Activated CD8-positive, alpha-beta memory T cell treated with anti-CD3 and anti-CD28 coated beads for 36 hours (primary cell): ENCODE data around the gene PPIAL4G. TPM values are rescaled to one million over a fixed set of nuclear protein-coding genes. Genes with fewer than 3 reads are reported as not detected.
"Not testable (repeated sequence)": the region's sequence is repeated elsewhere in the genome, so short reads cannot be mapped to it uniquely, and the experiment has no call there.

Experiments
- CTCF ChIA-PET: fragments of 350-600 bp; sonication (Branson Sonifier 250); formaldehyde crosslinking; loops from one replicate; lab custom pipeline; 2021; ENCODE audit warnings: antibody characterized with exemption; lab: Charles Lee
- POLR2A ChIA-PET: fragments of 350-600 bp; sonication (Branson Sonifier 250); formaldehyde crosslinking; loops from one replicate; lab custom pipeline; 2021; ENCODE audit warnings: antibody characterized with exemption; lab: Charles Lee
- total RNA-seq, 2 experiments: library from RNA; stranded (reverse); gene quantifications; one replicate each; pipeline ENCODE4 v1.2.3, GENCODE V29; 2021

The PPIAL4G gene
- under 1 TPM in 1 of 2 experiments, not detected in 1; 0.06 TPM for total RNA-seq

- CTCF ChIA-PET, POLR2A ChIA-PET: not testable (repeated sequence)
These were observed at the start of gene PPIAL4G for GRCh38 chr1:148483029-148483428. Gene PPIAL4G, minus strand, starts transcription at chr1:148483302. Its CDS starts 50 bp downstream, at chr1:148483252.

- CTCF ChIA-PET, result not testable (repeated sequence)
These were observed 49.1 kb upstream of the PPIAL4G start for GRCh38 chr1:148532158-148532557.

GRCh38 chr1:148529101-148529567, 46.0 kb upstream of the PPIAL4G start:
- POLR2A ChIA-PET, CTCF ChIA-PET: not testable (repeated sequence)

More at GRCh38 chr1:148532158-148532557, 49.1 kb upstream of the PPIAL4G start:
- POLR2A ChIA-PET, result not testable (repeated sequence)

GRCh38 chr1:148528591-148528990, 45.5 kb upstream of the PPIAL4G start:
- CTCF ChIA-PET, POLR2A ChIA-PET: not testable (repeated sequence)

- CTCF ChIA-PET, POLR2A ChIA-PET: not testable (repeated sequence)
These were observed 43.5 kb upstream of the PPIAL4G start for GRCh38 chr1:148526587-148526986.

GRCh38 chr1:148523205-148524144, 40.4 kb upstream of the PPIAL4G start:
- CTCF ChIA-PET, result not testable (repeated sequence)
- POLR2A ChIA-PET, result interaction anchor here (0.6 to 1.7 kb wide), 5 partner anchors 135 to 260 kb away, joined by 3 to 13 read pairs (median 4); no protein-coding TSS in a partner anchor

GRCh38 chr1:148522561-148523204, 39.6 kb upstream of the PPIAL4G start:
- POLR2A ChIA-PET, result interaction anchor here (0.6 to 1.7 kb wide), 5 partner anchors 134 to 259 kb away, joined by 3 to 13 read pairs (median 4); no protein-coding TSS in a partner anchor
- CTCF ChIA-PET, result not testable (repeated sequence)

GRCh38 chr1:148522072-148522471, 39.0 kb upstream of the PPIAL4G start:
- CTCF ChIA-PET, result not testable (repeated sequence)
- POLR2A ChIA-PET, result interaction anchor here (1.7 kb wide), 1 partner anchor 133 kb away, joined by 13 read pairs; no protein-coding TSS in a partner anchor

- POLR2A ChIA-PET, CTCF ChIA-PET: not testable (repeated sequence)
These were observed 31.2 kb upstream of the PPIAL4G start for GRCh38 chr1:148514310-148514709.

GRCh38 chr1:148512571-148513184, 29.6 kb upstream of the PPIAL4G start:
- POLR2A ChIA-PET, CTCF ChIA-PET: not testable (repeated sequence)

- POLR2A ChIA-PET, CTCF ChIA-PET: not testable (repeated sequence)
These were observed 10.8 kb upstream of the PPIAL4G start for GRCh38 chr1:148493933-148494332.

- CTCF ChIA-PET, POLR2A ChIA-PET: not testable (repeated sequence)
These were observed 2.0 kb downstream of the PPIAL4G start for GRCh38 chr1:148481134-148481533.

GRCh38 chr1:148459694-148460093, 23.4 kb downstream of the PPIAL4G start:
- POLR2A ChIA-PET, result interaction anchor here (0.6 kb wide), 1 partner anchor 918 kb away, joined by 4 read pairs; the partner anchor contains the start of gene BCL9
- CTCF ChIA-PET, result not testable (repeated sequence)

GRCh38 chr1:148458901-148459581, 24.1 kb downstream of the PPIAL4G start:
- POLR2A ChIA-PET, result interaction anchor here (0.6 kb wide), 1 partner anchor 918 kb away, joined by 4 read pairs; the partner anchor contains the start of gene BCL9
- CTCF ChIA-PET, result not testable (repeated sequence)

- POLR2A ChIA-PET, CTCF ChIA-PET: not testable (repeated sequence)
These were observed 24.7 kb downstream of the PPIAL4G start for GRCh38 chr1:148458398-148458797.

- CTCF ChIA-PET, result not testable (repeated sequence)
These were observed 30.3 kb downstream of the PPIAL4G start for GRCh38 chr1:148452845-148453244.

GRCh38 chr1:148439654-148440325, 43.3 kb downstream of the PPIAL4G start:
- CTCF ChIA-PET, POLR2A ChIA-PET: not testable (repeated sequence)

More at GRCh38 chr1:148452845-148453244, 30.3 kb downstream of the PPIAL4G start:
- POLR2A ChIA-PET, result not testable (repeated sequence)

- POLR2A ChIA-PET, result no interaction called here
- CTCF ChIA-PET, result no interaction called here
These were observed 47.7 kb downstream of the PPIAL4G start for GRCh38 chr1:148435406-148435805.
